VCaP (cell line): ENCODE measurements around the gene FERMT2.

Experiments used
- H3K27ac ChIP-seq: fragments of 450-650 bp; 2 replicates; pipeline ENCODE4 v1.5.1; 2017
- TF ChIP-seq, protein P1 (sequence below): fragments of 450-650 bp; conservative IDR thresholded peaks from 2 replicates; pipeline ENCODE4 v1.5.1; 2017; ENCODE audit warnings: mild to moderate bottlenecking, moderate library complexity

The FERMT2 gene, protein sequence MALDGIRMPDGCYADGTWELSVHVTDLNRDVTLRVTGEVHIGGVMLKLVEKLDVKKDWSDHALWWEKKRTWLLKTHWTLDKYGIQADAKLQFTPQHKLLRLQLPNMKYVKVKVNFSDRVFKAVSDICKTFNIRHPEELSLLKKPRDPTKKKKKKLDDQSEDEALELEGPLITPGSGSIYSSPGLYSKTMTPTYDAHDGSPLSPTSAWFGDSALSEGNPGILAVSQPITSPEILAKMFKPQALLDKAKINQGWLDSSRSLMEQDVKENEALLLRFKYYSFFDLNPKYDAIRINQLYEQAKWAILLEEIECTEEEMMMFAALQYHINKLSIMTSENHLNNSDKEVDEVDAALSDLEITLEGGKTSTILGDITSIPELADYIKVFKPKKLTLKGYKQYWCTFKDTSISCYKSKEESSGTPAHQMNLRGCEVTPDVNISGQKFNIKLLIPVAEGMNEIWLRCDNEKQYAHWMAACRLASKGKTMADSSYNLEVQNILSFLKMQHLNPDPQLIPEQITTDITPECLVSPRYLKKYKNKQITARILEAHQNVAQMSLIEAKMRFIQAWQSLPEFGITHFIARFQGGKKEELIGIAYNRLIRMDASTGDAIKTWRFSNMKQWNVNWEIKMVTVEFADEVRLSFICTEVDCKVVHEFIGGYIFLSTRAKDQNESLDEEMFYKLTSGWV

DNA sequence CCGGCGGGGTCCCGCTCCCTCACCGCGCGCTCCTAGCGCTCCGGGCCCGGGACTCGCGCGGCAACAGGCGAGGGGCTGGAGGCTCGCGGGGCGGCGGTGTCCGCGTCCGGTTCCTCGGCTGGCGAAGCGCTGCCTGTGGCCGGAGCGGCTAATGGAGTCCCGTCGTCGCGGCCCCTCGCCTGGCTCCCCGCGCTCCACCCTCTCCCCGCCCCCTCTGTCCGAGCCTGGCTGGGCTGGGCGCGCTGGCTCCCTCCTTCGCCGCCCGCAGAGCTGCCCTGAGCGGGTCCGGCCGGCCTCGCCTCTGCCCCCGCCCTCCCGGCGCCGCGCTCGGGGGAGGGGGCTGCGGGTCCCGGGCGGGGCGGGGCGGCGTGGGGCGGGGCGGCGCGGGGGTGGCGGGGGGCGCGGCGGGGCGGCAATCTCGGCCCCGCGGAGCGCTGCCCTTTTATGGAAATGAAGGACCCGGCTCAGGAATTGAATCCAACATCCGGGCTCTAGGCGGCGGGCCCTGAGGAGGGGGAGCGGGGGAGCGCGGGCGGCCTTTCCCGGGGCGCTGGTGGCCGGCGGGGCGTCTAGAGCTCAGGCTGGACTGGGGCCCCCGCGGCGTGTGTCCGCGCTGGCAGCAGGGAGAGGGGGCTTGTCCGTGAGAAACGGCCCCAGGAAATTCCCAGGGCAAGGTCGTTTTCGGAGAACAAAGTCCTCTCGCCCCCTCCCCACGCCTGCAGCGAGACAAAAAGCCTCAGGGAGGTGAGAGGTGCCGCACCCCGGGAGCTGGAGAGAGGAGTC lies at the start of gene FERMT2:
Gene FERMT2 (minus strand): TSS at position 153 of the 783 bp plus-strand sequence. CDS start 482 bp downstream, outside the sequence.
- TF ChIP-seq, protein P1, sequence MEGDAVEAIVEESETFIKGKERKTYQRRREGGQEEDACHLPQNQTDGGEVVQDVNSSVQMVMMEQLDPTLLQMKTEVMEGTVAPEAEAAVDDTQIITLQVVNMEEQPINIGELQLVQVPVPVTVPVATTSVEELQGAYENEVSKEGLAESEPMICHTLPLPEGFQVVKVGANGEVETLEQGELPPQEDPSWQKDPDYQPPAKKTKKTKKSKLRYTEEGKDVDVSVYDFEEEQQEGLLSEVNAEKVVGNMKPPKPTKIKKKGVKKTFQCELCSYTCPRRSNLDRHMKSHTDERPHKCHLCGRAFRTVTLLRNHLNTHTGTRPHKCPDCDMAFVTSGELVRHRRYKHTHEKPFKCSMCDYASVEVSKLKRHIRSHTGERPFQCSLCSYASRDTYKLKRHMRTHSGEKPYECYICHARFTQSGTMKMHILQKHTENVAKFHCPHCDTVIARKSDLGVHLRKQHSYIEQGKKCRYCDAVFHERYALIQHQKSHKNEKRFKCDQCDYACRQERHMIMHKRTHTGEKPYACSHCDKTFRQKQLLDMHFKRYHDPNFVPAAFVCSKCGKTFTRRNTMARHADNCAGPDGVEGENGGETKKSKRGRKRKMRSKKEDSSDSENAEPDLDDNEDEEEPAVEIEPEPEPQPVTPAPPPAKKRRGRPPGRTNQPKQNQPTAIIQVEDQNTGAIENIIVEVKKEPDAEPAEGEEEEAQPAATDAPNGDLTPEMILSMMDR: no peak
- peak within 1 kb of the TSS; percentile 91 for H3K27ac ChIP-seq

DNA sequence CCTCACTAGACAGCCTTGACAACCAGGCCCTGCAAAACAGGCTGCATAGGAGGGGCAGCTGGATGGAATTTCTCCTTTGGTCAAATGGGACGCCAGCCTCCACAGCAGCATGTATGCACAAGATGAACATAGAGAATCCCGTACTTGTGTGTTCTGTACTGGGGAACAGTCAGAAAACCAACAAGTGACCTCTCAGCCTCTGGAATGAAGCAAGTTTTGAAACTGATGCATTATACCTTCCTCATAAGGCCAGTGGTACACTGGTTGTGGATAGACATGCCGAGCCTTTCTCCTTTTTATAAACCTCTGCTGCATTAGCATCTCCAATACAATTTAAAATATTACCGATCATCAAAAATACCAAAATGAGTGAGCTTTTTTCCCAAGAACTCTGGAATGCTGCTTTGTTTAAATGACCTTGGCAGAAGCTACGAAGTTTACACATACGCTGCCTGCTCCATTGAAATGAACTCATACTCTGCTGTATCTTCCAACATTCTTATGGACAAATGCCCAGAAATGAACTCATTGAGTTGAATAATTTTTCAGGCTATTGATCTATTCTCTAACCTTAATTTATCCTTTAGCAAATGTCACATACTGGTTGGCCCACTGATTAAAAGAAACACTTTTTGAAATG lies 47.6 kb upstream of the FERMT2 start:
- no peak overlapping the region for H3K27ac ChIP-seq
- TF ChIP-seq, protein P1: no peak

DNA sequence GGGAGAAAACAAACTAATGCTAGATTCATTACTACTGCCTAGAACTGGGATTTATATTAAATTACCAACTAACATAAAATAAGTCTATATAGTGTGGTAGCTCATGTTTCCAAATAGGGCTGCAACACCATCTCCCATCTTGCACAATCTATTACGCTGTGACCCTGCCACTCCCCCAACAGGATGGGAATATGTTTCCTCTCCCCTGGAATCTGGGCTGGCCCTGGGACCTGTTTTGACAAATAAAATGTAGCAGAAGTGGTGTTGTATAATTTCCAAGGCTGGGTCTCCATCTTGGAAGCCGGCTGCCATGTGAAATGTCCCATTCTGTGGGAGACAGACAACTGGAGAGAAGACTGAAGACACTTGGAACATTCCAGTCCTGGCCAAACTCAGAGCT lies 45.6 kb upstream of the FERMT2 start:
- H3K27ac ChIP-seq: no peak overlapping the region
- TF ChIP-seq, protein P1: no peak

DNA sequence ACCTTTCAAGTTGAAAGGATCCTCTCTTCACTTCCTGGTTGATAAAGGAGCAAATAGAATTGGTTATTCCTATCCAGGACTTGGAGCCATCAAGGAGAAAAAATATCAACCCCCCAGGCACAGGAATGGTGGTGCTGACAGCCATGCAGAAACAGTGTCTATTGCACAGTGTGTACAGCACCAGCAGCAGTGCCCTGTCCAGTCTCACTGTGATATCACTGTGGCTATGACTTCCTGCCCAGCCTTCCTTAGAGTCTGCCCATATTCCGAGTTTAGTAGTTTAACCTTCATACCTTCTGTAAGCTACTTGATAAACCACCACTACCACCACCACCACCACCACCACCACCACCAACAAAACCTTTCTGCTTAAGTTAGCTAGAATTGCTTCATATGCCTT lies 45.1 kb upstream of the FERMT2 start:
- TF ChIP-seq, protein P1: no peak
- H3K27ac ChIP-seq: no peak overlapping the region

DNA sequence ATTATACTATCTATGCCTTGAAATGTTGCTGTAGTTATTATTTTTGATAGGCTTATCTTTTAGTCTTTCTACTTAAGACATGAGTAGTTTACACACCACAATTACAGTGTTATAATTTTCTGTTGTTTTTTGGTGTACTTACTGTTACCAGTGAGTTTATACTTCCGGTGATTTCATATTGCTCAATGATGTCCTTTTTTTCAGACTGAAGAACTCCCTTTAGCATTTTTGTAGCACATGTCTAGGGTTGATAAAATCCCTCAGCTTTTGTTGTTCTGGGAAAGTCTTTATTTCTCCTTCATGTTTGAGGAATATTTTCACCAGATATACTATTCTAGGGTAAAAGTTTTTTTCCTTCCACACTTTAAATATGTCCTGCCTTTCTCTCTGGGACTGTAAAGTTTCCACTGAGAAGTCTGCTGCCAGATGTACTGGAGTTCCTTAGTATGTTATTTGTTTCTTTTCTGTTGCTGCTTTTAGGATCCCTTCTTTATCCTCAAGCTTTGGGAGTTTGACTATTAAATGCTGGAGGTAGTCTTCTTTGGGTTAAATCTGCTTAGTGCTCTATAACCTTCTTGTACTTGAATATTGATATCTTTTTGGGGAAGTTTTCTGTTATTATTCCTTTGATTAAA lies 41.5 kb upstream of the FERMT2 start:
- TF ChIP-seq, protein P1: no peak
- no peak overlapping the region for H3K27ac ChIP-seq

DNA sequence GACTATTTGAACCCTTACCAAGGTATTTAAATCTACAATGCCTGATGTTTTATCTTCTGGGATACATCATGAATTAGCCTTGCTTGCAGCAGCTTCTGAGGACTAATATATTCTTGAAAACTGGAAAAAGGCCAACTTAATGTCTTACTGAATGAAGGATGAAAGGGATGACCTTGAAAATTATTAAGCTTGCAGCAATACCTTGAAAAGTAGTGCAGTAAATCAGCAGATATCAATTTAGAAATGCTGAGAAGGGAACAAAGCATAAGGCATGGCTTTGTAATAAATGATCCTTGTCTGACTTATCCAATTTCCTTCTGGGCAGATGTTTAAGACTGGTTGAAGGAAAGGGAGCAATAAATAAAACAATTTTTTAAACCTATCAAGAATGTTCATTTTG lies 37.3 kb upstream of the FERMT2 start:
- TF ChIP-seq, protein P1: no peak
- H3K27ac ChIP-seq: no peak overlapping the region
